ENCODE data around the gene LENG1. TPM values are rescaled to one million over a fixed set of nuclear protein-coding genes. Genes with fewer than 3 reads are reported as not detected.

The LENG1 gene
- total and polyA plus RNA-seq, 2 donors (not counting 3 experiments of a cell fraction or from before 2014, with no cell fraction given), result 3.0 to 5.0 TPM

DNA sequence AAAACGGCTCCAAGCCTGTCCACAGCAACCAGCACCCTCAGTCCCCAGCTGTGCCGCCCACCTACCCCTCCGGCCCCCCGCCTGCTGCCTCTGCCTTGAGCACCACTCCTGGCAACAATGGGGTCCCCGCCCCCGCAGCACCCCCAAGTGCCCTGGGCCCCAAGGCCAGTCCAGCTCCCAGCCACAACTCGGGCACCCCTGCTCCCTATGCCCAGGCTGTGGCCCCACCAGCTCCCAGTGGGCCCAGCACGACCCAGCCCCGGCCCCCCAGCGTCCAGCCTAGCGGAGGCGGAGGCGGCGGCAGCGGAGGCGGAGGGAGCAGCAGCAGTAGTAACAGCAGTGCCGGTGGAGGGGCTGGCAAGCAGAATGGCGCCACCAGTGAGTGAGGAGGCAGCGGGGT lies 11.4 kb downstream of the LENG1 start:
- FAIRE-seq (no peak), DNase-seq (ENCODE audit: low read depth, low spot score) (no peak)
- Histone ChIP-seq H3K4me2 (ENCODE audit: insufficient read depth, low read length) (no peak overlapping the region), H3K4me1 (ENCODE audit: control insufficient read depth, extremely low read depth, insufficient read depth, low read length) (no peaks in the 10 kb centered on the region), H3K9ac (replicated peaks; ENCODE audit: extremely low read depth, insufficient read depth, low read length) (no peak overlapping the region), H4K20me1 (replicated peaks; ENCODE audit: control insufficient read depth, extremely low read depth, insufficient read depth, low read length) (no peaks in the 10 kb centered on the region), H3K27me3 (ENCODE audit: control insufficient read depth in 2 of 2, insufficient read depth in 2 of 2, low read length in 2 of 2) (no peaks in the 10 kb centered on the region), H3K9me1 (replicated peaks; ENCODE audit: control insufficient read depth, extremely low read depth, insufficient read depth, low read length) (no peaks in the 10 kb centered on the region), H2AFZ (ENCODE audit: low read depth, low read length) (no peak overlapping the region), H3K36me3 (ENCODE audit: control insufficient read depth in 2 of 2, extremely low read depth in 1 of 2, insufficient read depth in 2 of 2, low read length in 2 of 2) (peaks cover 28 to 78% of the 10 kb centered on the region in 2 experiments), H3K27ac (ENCODE audit: insufficient read depth, low read depth, low read length) (no peak overlapping the region), H3K9me3 (replicated peaks; ENCODE audit: control insufficient read depth, insufficient read depth, low read length) (no peaks in the 10 kb centered on the region), H3K79me2 (ENCODE audit: control insufficient read depth, insufficient read depth, low read length) (no peaks in the 10 kb centered on the region), H3K4me3 (replicated peaks in 1 of 3; ENCODE audit: insufficient read depth in 1 of 3, low read depth in 1 of 3, low read length in 3 of 3) (no peak overlapping the region)
- dilution Hi-C loops (cut with MboI; ENCODE audit: extremely low pct_ligation_motif_present, low sequenced_read_pairs), result no loop called here
- ChIA-PET CTCF (interaction anchor here (1.2 to 2.1 kb wide), 2 partner anchors 11 to 20 kb away, joined by 3 to 6 read pairs; partner anchors contain the start of gene CNOT3), POLR2A (interaction anchor here (0.7 kb wide), 1 partner anchor 9 kb away, joined by 4 read pairs; no protein-coding TSS in a partner anchor)
- intact Hi-C loops (cut with micrococcal nuclease), result no loop called here
- TF ChIP-seq EZH2 (IDR thresholded peaks at IDR 0.05; ENCODE audit: borderline replicate concordance, low read depth, low read length, severe bottlenecking), result no peak
- TF ChIP-seq, protein P1, sequence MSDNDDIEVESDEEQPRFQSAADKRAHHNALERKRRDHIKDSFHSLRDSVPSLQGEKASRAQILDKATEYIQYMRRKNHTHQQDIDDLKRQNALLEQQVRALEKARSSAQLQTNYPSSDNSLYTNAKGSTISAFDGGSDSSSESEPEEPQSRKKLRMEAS (IDR thresholded peaks at IDR 0.05; ENCODE audit: insufficient read depth, insufficient read length), result no peak
- no peak for TF ChIP-seq POLR2AphosphoS5 (IDR thresholded peaks at IDR 0.05; ENCODE audit: insufficient read depth, low read depth, low read length)
- TF ChIP-seq GATA2 (IDR thresholded peaks at IDR 0.05; ENCODE audit: insufficient read depth, insufficient read length, low read depth, low read length), result no peak
- BruUV-seq (replicated peaks), result TSS peak; percentile 6

DNA sequence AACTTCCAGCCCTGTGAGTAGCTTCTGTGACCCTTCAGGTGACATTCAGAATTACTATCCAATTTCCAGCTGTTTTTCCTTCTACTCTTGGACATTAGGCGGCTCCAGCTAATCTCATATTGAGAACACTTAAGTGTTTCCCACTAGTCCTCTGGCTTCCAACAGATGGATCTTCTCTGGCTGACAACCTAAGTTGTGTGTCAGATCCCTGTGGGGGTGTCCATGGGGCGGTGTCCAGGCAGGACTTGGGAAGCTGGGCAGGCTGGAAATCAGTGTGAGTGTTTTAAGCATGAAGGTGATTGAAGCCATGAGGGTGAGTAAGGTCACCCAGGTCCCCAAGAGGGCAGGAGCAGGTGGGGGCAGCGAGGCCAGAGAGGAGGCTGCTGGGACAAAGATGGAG lies 11.8 kb downstream of the LENG1 start:
- FAIRE-seq, result no peak
- no peak overlapping the region for H3K4me3 ChIP-seq (replicated peaks in 1 of 3; ENCODE audit: insufficient read depth in 1 of 3, low read depth in 1 of 3, low read length in 3 of 3)
- no peaks in the 10 kb centered on the region for H3K27me3 ChIP-seq (ENCODE audit: control insufficient read depth in 2 of 2, insufficient read depth in 2 of 2, low read length in 2 of 2)
- peaks cover 31 to 76% of the 10 kb centered on the region in 2 experiments for H3K36me3 ChIP-seq (ENCODE audit: control insufficient read depth in 2 of 2, extremely low read depth in 1 of 2, insufficient read depth in 2 of 2, low read length in 2 of 2)
- no TSS peak for BruUV-seq (replicated peaks)
- no peaks in the 10 kb centered on the region for H4K20me1 ChIP-seq (replicated peaks; ENCODE audit: control insufficient read depth, extremely low read depth, insufficient read depth, low read length)
- H3K4me2 ChIP-seq (ENCODE audit: insufficient read depth, low read length), result no peak overlapping the region
- no peak for DNase-seq (ENCODE audit: low read depth, low spot score)
- no peak overlapping the region for H2AFZ ChIP-seq (ENCODE audit: low read depth, low read length)
- H3K4me1 ChIP-seq (ENCODE audit: control insufficient read depth, extremely low read depth, insufficient read depth, low read length), result no peaks in the 10 kb centered on the region
- ChIA-PET POLR2A (interaction anchor here (0.7 kb wide), 1 partner anchor 9 kb away, joined by 4 read pairs; no protein-coding TSS in a partner anchor), CTCF (interaction anchor here (1.2 to 2.1 kb wide), 2 partner anchors 10 to 21 kb away, joined by 3 to 6 read pairs; partner anchors contain the start of gene CNOT3)
- H3K9ac ChIP-seq (replicated peaks; ENCODE audit: extremely low read depth, insufficient read depth, low read length), result no peak overlapping the region
- dilution Hi-C loops (cut with MboI; ENCODE audit: extremely low pct_ligation_motif_present, low sequenced_read_pairs), result no loop called here
- H3K79me2 ChIP-seq (ENCODE audit: control insufficient read depth, insufficient read depth, low read length), result peaks cover 2% of the 10 kb centered on the region
- H3K9me3 ChIP-seq (replicated peaks; ENCODE audit: control insufficient read depth, insufficient read depth, low read length), result no peaks in the 10 kb centered on the region
- intact Hi-C loops (cut with micrococcal nuclease), result no loop called here
- no peak for TF ChIP-seq MYC (IDR thresholded peaks at IDR 0.05; ENCODE audit: low read depth, low read length)
- no peak for TF ChIP-seq CTCF (IDR thresholded peaks at IDR 0.05; ENCODE audit: extremely low read depth in 1 of 2, insufficient read depth in 1 of 2, low read depth in 1 of 2, low read length in 2 of 2)
- TF ChIP-seq GATA2 (IDR thresholded peaks at IDR 0.05; ENCODE audit: insufficient read depth, insufficient read length, low read depth, low read length), result no peak
- TF ChIP-seq FOS (IDR thresholded peaks at IDR 0.05; ENCODE audit: borderline replicate concordance, insufficient read depth, low read length), result no peak
- TF ChIP-seq, protein P1 (IDR thresholded peaks at IDR 0.05; ENCODE audit: insufficient read depth, insufficient read length), result no peak
- no peak for TF ChIP-seq POLR2A (IDR thresholded peaks at IDR 0.05; ENCODE audit: low read depth, low read length)
- TF ChIP-seq JUN (IDR thresholded peaks at IDR 0.05; ENCODE audit: borderline replicate concordance, insufficient read depth, insufficient read length, low read depth), result no peak
- no peaks in the 10 kb centered on the region for H3K9me1 ChIP-seq (replicated peaks; ENCODE audit: control insufficient read depth, extremely low read depth, insufficient read depth, low read length)
- H3K27ac ChIP-seq (ENCODE audit: insufficient read depth, low read depth, low read length), result no peak overlapping the region
